Duodenal mucosa (tissue), 2 donors: ENCODE data around the gene ITPR1.

Experiments
- H3K27ac ChIP-seq: one replicate; pipeline ENCODE4 v1.7.0; 2013; ENCODE audit warnings: low read depth, low read length
- H3K27me3 ChIP-seq, 2 donors: one replicate each; pipeline ENCODE4 v1.7.0; 2013; ENCODE audit warnings: low read length in 2 of 2, control low read depth in 1 of 2; ENCODE audit not compliant: insufficient read depth in 2 of 2, control insufficient read depth in 1 of 2
- H3K36me3 ChIP-seq, 2 donors: one replicate each; pipeline ENCODE4 v1.7.0; 2013; ENCODE audit warnings: low read length in 2 of 2, control low read depth in 1 of 2; ENCODE audit not compliant: insufficient read depth in 2 of 2, control insufficient read depth in 1 of 2
- H3K4me1 ChIP-seq, 2 donors: one replicate each; pipeline ENCODE4 v1.7.0; 2013; ENCODE audit warnings: low read length in 2 of 2, control low read depth in 1 of 2; ENCODE audit not compliant: insufficient read depth in 2 of 2, control insufficient read depth in 1 of 2
- H3K4me3 ChIP-seq, 2 donors: one replicate each; pipeline ENCODE4 v1.7.0; 2013; ENCODE audit warnings: low read length in 2 of 2, low read depth in 1 of 2
- H3K9ac ChIP-seq, 2 donors: one replicate each; pipeline ENCODE4 v1.7.0; 2013; ENCODE audit warnings: low read length in 2 of 2, low read depth in 1 of 2
- H3K9me3 ChIP-seq, 2 donors: one replicate each; pipeline ENCODE4 v1.7.0; 2013; ENCODE audit warnings: low read length in 2 of 2, control low read depth in 1 of 2; ENCODE audit not compliant: control insufficient read depth in 1 of 2

Gene ITPR1

GRCh38 chr3:4604693-4605092 lies 111.5 kb downstream of the ITPR1 start:
- no peak overlapping the region for H3K9ac ChIP-seq
- H3K4me1 ChIP-seq, result no peaks in the 10 kb centered on the region
- no peaks in the 10 kb centered on the region for H3K27me3 ChIP-seq
- no peaks in the 10 kb centered on the region for H3K36me3 ChIP-seq
- no peak overlapping the region for H3K4me3 ChIP-seq
- H3K9me3 ChIP-seq, result no peaks in the 10 kb centered on the region
- no peak overlapping the region for H3K27ac ChIP-seq

- Histone ChIP-seq H3K9ac (no peak overlapping the region), H3K27ac (no peak overlapping the region), H3K4me3 (no peak overlapping the region), H3K9me3 (no peaks in the 10 kb centered on the region), H3K36me3 (no peaks in the 10 kb centered on the region), H3K27me3 (no peaks in the 10 kb centered on the region), H3K4me1 (no peaks in the 10 kb centered on the region)
Observed at GRCh38 chr3:4606911-4607310, 113.8 kb downstream of the ITPR1 start.

GRCh38 chr3:4613366-4613765 lies 120.2 kb downstream of the ITPR1 start:
- Histone ChIP-seq H3K4me1 (no peaks in the 10 kb centered on the region), H3K9ac (no peak overlapping the region), H3K27me3 (no peaks in the 10 kb centered on the region), H3K4me3 (no peak overlapping the region), H3K9me3 (no peaks in the 10 kb centered on the region), H3K27ac (no peak overlapping the region), H3K36me3 (no peaks in the 10 kb centered on the region)

- Histone ChIP-seq H3K4me1 (no peaks in the 10 kb centered on the region), H3K36me3 (no peaks in the 10 kb centered on the region), H3K27me3 (no peaks in the 10 kb centered on the region), H3K4me3 (no peak overlapping the region), H3K9ac (no peak overlapping the region), H3K27ac (no peak overlapping the region), H3K9me3 (no peaks in the 10 kb centered on the region)
Observed at GRCh38 chr3:4614070-4614469, 120.9 kb downstream of the ITPR1 start.

- Histone ChIP-seq H3K4me3 (no peak overlapping the region), H3K27me3 (no peaks in the 10 kb centered on the region), H3K27ac (no peak overlapping the region), H3K9me3 (no peaks in the 10 kb centered on the region), H3K4me1 (no peaks in the 10 kb centered on the region), H3K9ac (no peak overlapping the region), H3K36me3 (no peaks in the 10 kb centered on the region)
Observed at GRCh38 chr3:4614927-4615326, 121.8 kb downstream of the ITPR1 start.

GRCh38 chr3:4615750-4616149 lies 122.6 kb downstream of the ITPR1 start:
- Histone ChIP-seq H3K4me1 (no peaks in the 10 kb centered on the region), H3K4me3 (no peak overlapping the region), H3K9me3 (no peaks in the 10 kb centered on the region), H3K27me3 (no peaks in the 10 kb centered on the region), H3K36me3 (no peaks in the 10 kb centered on the region), H3K9ac (no peak overlapping the region), H3K27ac (no peak overlapping the region)

- Histone ChIP-seq H3K36me3 (no peaks in the 10 kb centered on the region), H3K4me1 (no peaks in the 10 kb centered on the region), H3K27ac (no peak overlapping the region), H3K9ac (no peak overlapping the region), H3K9me3 (no peaks in the 10 kb centered on the region), H3K27me3 (no peaks in the 10 kb centered on the region), H3K4me3 (no peak overlapping the region)
Observed at GRCh38 chr3:4623421-4623999, 130.4 kb downstream of the ITPR1 start.

- no peaks in the 10 kb centered on the region for H3K4me1 ChIP-seq
- H3K27me3 ChIP-seq, result no peaks in the 10 kb centered on the region
- H3K27ac ChIP-seq, result no peak overlapping the region
- no peaks in the 10 kb centered on the region for H3K9me3 ChIP-seq
- no peak overlapping the region for H3K9ac ChIP-seq
- no peak overlapping the region for H3K4me3 ChIP-seq
- no peaks in the 10 kb centered on the region for H3K36me3 ChIP-seq
Observed at GRCh38 chr3:4627651-4628375, 134.7 kb downstream of the ITPR1 start.

- Histone ChIP-seq H3K27ac (no peak overlapping the region), H3K36me3 (no peaks in the 10 kb centered on the region), H3K27me3 (no peaks in the 10 kb centered on the region), H3K9me3 (no peaks in the 10 kb centered on the region), H3K9ac (no peak overlapping the region), H3K4me1 (no peaks in the 10 kb centered on the region), H3K4me3 (no peak overlapping the region)
Observed at GRCh38 chr3:4629095-4630007, 136.2 kb downstream of the ITPR1 start.
